ENCODE results near the gene ADCYAP1R1. TPM values are rescaled to one million over a fixed set of nuclear protein-coding genes. Genes with fewer than 3 reads are reported as not detected.

The ADCYAP1R1 gene
- total RNA-seq, 1 donor from 2014 or later, result not detected

GRCh38 chr7:31068006-31068675 is 16.0 kb downstream of the ADCYAP1R1 start:
- DNase-seq (ENCODE audit: low read depth), result no peak

- no peak for DNase-seq (ENCODE audit: low read depth)
Measured at GRCh38 chr7:31069860-31070555, 17.9 kb downstream of the ADCYAP1R1 start.

DNA sequence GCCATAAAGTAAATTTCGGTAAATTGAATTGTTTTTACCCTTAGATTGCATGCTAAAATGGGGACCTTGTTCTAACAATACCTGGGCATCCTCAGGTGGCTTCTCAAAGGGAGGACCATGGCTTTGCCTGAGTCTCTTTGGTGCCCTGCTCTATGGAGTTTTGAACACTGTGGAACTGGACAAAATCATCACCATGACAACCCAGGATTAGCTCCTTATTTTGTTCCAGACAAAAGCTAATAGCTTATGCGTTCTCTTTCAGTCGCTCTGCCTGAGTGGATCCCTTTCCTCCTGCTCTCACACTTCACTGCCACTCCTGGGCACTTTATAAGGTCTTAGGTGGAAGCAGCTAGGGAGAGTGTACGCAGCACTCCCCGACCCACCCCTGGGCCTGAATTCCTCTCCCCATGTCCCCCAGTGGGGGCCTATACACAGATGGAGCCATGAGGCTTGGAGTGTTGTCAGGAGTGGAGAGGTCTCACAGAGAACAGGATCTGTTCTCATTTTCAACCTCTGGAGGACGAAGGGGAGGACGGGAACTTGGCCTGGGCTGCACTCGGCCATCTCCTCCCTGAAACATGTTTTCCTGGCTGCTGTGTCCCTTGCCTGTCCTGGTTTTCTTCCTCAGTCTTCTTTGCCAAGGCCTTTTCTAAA is 19.0 kb downstream of the ADCYAP1R1 start:
- DNase-seq (ENCODE audit: low read depth), result no peak

DNA sequence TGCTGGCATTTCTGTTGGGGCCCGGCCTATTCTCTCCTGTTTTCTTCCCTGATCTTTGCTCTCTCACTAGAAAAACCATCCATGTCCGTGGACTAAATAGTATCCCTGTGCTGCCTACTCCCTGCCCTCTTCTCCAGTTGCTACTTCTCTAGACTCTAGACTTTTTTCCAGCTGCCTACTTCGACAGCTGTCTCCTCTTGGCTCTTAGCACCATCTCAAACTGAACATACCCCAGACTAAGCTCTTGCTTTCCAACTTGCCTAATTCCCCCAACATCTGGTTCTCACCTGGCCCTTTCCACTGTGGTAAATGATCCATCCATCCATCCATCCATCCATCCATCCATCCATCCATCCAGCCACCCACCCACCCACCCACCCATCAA is 19.5 kb downstream of the ADCYAP1R1 start:
- DNase-seq (ENCODE audit: low read depth), result no peak

DNA sequence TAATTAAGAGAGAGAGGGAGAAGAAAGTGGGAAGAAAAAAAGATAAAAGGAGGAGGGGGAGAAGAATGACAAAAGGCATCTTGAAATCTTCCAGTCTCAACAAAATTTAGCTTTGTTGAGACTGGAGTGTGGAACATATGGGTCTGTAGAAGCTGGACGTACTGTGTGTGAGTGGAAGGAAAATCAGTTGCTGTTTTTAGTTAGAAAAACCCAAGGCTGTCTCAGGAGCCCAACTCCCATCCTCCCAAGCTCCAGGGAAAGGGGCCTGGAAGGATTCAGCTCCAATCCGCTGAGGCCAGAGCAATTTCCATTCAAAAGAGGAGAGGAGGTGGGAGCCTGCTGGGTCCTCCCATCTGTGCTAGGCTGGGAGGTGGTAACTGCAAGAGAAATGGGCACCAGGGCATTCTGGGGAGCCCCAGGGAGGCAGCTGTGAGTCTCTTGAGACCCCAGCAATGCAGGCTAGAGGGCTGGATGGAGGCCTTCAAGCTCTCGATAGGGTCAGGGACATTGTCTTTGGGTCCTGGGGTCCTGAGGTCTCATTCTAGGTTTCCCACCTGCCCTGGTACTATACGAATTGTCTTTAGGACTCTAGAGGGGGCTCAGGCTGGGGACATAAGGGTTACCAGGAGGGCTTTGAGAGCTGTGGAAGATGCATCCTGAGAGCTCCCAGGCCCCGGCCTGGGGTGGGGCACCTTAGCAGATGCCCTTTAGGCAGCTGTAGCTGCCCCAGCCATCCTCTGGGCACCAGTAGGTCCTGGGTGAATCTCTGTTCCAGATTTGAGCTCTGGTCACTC is 21.4 kb downstream of the ADCYAP1R1 start:
- DNase-seq (ENCODE audit: low read depth), result no peak

GRCh38 chr7:31074120-31074383 is 21.9 kb downstream of the ADCYAP1R1 start:
- no peak for DNase-seq (ENCODE audit: low read depth)

- DNase-seq (ENCODE audit: low read depth), result no peak
Measured at GRCh38 chr7:31074403-31075085, 22.4 kb downstream of the ADCYAP1R1 start.

DNA sequence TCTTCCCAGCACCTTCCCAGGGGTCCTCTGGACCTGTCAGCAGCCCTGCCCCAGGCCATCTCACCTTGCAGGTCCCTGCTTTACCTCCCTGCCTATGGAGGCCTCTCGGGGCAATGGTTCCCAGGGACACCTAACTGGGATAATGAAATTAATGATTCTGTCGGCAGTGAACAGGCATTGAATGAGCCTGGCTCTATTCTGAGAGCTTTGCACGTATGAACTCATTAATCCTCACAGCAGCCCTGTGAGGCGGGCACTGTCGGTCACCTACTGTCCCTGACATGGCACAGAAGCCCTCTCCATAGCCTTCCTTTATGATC is 22.9 kb downstream of the ADCYAP1R1 start:
- DNase-seq (ENCODE audit: low read depth), result no peak

DNA sequence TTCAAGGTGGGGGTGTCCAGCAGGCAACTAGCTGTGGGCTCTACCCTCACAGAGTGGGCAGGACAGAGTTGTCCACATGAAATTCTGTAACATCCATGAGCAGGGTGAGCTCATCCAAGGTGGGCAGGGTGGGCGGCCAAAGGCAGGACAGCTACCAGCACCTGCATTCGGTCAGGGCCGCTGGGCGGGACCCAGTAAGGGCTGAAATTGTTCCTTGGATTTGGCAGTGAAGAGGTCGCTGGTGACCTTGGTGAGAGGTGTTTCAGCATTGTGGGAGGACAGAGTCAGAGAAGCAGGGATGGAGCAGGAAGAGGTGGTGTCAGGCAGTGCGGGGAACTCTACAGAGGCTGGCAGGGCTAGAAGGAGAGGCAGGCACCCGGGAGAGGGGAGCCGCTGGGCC is 23.9 kb downstream of the ADCYAP1R1 start:
- no peak for DNase-seq (ENCODE audit: low read depth)

DNA sequence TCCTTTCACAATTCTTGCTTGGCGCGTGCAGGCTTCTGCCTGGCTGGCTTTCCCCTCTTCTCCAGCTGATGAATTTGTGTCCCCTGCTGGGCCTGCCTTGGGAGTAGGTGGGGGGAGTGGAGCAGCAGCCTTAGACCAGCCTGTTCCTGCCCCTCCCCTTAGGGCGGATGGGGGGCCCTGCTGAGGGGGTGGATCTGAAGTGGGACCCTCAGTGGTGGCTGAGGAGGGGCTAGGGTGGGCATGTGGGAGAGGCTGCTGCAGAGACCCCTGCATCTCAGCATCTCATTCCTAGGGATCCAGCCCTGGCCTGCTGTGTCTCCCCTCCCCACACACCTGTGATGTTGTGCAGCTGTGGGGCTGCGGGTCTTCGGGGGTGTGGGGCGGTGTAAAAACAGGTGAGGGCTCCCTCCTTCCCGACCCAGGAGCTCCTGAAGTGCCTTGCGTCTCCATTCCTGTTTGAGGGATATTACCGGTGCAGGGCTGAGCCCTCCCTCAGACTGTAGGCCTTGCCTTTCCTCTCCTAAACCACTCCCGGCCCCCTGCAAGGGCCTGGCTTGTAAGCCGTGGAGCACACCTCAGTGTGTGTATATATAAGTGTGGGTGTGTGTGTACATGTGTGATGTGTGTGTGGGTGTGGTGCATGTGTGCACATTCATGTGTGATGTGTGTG is 24.7 kb downstream of the ADCYAP1R1 start:
- no peak for DNase-seq (ENCODE audit: low read depth)

GRCh38 chr7:31077484-31078362 is 25.6 kb downstream of the ADCYAP1R1 start:
- no peak for DNase-seq (ENCODE audit: low read depth)

DNA sequence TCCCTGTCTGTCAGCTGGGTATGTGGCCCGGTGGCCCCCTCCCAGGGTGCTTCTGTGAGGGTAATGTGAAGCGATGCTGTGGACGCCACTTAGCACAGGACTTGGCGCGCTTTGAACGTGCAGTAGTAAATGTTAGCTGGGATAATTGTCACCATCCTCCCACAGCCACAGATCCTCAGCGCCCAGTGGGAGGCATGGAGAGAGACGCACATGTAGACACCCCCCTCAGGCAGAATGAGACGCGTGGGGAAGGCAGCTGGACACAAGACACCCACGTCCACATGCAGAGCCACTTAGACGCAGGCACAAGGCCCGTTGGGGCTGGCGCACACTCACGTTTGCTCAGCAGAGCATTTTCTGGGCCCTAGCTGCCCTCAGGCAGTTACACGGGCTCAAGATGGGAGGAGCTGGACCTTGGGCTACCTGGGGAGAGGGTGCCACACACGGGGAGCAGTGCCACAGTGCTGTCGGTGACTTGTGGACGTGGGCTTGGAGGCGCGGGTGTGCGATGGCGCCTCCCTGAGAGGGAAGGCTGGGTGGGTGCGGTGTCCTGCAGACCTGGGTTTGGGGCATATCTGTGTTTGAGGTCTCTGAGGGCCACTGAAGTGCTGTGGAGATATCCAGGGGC is 26.4 kb downstream of the ADCYAP1R1 start:
- DNase-seq (ENCODE audit: low read depth), result no peak

DNA sequence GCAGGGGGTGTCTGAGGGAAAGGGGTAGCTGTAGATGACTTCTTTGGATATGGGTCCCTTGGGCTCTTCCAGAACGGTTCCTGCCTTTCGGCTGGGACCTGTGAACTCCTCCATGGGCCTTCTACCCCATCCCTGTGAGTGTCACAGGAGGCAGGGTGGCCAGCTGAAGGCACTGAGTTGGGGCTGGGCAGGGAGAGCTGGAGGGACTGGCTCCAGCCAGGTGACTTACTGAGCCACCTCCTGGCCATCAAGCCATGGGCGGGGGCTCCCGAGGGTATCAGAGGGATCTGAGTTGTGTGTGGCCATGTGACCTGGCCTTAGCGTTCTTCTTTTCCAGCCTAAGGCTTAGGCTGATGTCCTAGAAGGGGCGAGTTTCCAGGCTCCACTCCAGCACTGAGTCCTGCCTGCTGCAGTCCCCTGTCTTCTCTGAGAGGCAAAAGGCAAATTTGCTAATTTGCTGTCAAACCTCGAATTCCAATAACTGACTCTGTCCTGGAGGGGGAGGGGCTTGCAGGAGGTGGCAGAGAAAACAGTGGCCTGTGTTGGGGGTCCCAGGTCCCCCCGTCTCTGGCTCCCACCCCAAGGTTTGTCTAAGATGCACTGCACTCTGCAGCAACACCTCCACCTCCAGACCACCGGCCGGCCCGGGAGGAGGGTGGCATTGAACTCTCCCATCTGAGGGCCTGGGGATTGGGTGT is 27.2 kb downstream of the ADCYAP1R1 start:
- no peak for DNase-seq (ENCODE audit: low read depth)

DNA sequence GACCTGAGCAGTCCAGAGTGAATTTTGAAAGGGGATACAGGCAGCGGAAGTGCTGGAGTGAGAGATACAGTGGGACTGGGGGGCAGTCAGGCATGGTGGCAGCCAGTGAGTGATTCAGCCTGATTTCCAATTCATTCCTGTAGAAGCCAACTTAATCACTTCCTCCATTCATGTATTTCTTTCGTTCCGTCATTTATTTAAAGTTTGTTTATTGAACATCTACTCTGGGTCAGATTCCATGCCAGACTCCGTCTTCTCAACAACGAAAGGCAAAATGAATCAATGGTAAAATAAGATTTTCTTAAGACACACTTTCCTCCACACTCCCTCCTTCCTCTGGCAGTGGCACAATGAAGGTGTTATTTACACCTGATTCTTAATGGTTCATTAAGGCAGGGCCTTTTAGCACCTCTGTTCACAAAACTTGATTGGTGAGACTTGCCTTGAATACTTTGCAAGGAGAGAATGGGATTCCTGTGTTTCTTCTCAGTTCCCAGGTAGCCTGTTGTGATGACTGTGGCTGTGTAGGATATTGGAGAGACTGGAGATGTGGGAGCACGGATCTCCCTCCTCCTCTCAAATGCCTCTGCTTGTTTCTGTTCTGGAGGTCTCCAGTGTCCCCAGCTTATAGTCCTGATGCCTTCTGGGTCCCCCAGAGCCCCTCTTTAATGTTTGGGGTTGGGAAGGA is 27.9 kb downstream of the ADCYAP1R1 start:
- peak; percentile 9 for DNase-seq (ENCODE audit: low read depth)

DNA sequence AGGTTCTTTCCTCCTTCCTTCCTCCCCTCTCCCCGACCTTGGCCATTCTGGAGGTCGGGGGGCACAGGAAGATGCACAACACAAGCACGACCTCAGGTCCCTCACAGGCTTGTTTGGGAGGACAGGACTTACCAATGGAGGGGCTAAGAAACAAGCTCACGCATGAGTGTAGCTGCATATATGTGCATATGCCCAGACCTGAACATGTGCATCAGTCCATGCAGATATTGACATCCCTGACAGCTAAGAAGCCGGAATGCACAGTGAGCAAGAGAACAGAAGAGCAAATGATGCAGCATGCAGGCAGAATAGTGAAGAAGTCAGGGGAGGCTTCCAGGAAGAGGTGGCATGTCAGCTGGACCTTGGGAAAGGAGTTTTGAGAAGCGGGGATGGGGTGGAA is 28.7 kb downstream of the ADCYAP1R1 start:
- DNase-seq (ENCODE audit: low read depth), result no peak

- DNase-seq (ENCODE audit: low read depth), result no peak
Measured at GRCh38 chr7:31082017-31082416, 29.9 kb downstream of the ADCYAP1R1 start.

GRCh38 chr7:31082447-31082846 is 30.3 kb downstream of the ADCYAP1R1 start:
- DNase-seq (ENCODE audit: low read depth), result no peak

DNA sequence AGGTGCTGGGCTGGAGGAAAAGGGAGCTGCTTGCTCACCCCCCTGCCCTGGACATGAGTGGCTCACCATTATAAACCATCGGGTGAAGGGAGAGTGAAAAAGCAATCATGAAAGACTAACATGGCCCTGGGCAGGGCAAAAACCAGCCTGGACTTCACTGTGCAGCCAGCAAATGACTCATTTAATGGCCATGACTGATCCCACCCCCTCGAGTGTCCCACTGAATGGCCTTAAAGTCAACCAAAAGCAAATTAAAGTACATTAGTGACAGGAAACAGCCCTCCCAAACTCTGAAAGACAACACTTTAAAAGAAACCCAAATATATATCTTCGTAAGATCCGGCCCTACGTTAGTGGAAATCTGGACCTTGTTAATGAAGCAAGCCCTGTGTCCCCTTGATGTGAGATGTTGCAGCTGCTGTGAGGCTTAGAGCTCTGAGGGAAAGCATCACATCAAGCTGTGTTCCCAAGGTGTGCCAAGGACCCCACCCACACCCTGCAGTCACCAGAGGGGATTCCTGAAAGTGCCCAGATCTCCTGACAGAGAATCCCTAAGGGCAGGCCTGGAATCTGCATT is 31.2 kb downstream of the ADCYAP1R1 start:
- peak; percentile 2 for DNase-seq (ENCODE audit: low read depth)

DNA sequence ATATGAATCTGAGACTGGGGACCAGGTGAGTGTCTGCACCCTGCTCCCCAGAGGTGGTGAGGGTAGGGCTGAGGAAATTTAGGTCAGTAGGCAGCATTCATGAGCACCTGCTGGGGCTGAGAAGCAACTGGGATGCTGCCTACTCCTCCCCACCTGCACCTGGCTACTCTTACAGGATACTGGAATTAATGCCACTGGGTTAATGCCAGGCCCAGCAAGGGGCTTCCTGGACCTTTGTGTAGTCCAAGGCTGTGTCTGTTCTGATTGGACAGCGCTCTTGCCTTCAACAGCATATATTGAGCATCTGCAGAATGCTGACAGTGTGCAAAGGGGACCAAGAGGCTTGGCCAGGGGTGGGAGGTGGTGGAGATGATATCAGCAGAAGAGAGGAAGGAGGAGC is 32.1 kb downstream of the ADCYAP1R1 start:
- DNase-seq (ENCODE audit: low read depth), result no peak

Measured in renal cortical epithelial cell (primary cell).